Activated naive CD4-positive, alpha-beta T cell treated with Interleukin-2 at 50 U/mL for 16 hours (primary cell): ENCODE results near the gene SLC7A1.

Source experiments
- DNase-seq: peaks from one replicate; pipeline ENCODE4 v3.0.0-alpha.2; 2020

The SLC7A1 gene

DNA sequence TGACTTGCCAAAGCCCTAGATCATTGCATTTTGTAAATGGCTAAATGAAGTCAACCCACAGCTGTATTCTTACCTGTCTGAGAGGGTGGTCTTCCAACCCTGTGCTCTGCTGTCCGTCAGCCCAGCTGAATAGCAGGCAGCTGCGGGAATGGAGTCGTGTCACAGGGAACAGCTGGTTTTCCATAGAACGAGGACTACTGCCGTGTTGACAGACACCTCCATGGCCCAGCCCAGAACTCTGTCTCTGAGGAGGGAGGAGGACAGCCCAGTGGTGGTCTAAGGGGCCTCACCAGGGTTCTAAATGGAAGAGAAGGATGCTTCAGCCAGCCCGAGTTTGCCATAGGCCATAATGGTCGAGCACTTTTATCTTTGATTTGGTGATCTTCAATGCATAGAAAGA, 110.7 kb downstream of the SLC7A1 start:
- no peak for DNase-seq

DNA sequence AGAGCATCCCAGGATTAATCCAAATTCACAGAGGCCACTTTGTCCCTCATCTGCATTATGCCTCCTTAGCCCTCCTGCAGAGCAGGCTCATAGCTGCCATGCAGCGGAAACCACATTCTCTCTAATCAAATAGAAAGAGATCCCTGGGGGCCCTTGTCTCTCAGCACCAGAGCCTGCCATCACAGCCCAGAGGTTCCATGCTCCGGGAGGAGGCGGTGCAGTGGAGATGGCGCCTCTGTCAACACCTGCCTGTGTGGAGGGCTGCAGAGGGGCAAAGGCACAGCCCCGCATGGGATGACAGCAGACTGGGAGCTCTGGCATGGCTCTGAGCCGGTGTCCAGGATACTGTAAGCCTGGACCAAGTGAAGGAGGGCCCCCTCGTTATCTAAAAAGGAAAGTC, 111.3 kb downstream of the SLC7A1 start:
- no peak for DNase-seq

DNA sequence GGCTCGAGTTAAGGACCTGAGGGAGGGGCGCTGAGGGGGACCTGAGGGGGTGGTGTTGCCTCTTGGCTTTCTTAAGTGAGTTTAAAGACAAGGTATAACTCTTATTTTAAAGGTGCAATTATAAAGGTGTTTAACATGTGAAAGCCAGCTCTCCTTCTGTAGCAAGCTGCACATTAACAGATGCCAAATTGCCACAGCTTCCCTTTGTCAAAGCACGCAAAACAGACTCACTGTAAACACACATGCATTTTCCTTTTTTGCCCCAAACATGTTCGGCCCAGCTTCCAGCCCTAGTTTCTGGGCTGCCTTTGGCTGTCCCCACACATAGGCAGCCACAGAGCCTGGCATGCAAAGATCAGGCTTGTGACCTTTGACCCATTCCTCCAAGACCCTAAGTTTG, 111.9 kb downstream of the SLC7A1 start:
- DNase-seq = no peak

- DNase-seq = no peak
Measured at GRCh38 chr13:29483211-29483610, 112.3 kb downstream of the SLC7A1 start.

- no peak for DNase-seq
Measured at GRCh38 chr13:29482504-29482903, 113.0 kb downstream of the SLC7A1 start.

GRCh38 chr13:29481603-29482002, 113.9 kb downstream of the SLC7A1 start:
- no peak for DNase-seq

GRCh38 chr13:29480893-29481525, 114.5 kb downstream of the SLC7A1 start:
- no peak for DNase-seq

DNA sequence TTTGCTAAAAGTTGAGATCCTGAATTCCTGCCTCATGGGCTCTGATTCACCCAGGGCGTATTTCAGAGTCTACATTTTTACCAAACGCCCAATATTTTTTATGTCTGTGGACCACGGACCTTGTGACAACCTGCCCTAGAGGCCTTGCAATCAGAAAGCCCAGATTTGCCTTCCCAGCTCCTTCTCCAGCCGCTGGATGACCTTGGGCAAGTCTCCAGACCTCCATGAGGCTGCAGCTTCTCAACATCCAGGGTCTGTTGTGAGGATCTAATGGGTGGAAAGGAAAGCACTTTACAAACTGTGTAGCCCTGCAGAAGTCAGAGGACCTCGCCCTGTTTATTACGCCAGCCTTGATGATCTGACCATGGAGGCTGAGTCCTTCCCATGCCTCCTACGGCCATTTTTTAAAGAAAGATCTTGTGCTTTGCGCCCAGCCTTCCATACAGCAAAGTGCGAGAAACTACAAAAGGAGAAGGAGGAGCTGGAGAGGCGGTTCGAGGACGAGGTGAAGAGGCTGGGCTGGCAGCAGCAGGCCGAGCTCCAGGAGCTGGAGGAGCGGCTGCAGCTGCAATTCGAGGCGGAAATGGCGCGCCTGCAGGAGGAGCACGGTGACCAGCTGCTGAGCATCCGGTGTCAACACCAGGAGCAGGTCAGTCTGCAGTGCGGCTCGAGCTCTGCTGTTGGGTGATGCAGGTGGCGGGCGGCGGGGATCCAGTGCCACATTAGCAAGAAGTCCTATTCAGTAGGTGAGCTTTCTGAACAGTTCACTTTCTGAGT, 115.6 kb downstream of the SLC7A1 start:
- DNase-seq = no peak

DNA sequence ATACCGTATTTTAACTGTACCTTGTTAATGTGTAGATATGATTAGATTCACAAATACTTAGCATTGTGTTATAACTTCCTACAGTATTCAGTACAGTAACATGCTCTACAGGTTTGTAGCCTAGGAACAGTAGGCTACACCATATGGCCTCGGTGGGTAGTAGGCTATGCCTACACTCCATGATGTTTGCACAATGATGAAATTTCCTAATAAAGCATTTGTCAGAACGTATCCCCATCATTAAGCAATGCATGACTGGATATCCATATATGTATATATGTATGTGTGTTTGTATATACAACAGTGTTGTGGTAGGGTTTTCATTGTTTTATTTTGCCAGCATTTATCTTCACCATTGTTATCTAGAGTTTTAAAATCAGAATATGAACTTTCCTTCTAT, 119.4 kb downstream of the SLC7A1 start:
- DNase-seq = no peak

DNA sequence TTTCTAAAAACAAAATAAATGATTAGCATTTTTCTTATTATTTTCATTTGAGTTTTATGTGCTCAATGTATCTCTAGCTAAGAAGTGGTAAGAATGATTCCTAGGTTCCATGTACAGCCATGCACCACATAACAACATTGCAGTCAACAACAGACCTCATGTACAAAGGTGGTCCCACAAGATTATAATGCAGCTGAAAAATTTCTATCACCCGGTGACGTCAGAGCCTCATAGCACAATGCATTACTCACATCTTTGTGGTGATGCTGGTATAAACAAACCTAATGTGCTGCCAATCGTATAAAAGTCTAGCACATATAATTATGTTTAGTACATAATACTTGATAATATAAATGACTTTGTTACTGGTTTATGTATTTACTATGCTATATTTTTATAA, 120.5 kb downstream of the SLC7A1 start:
- DNase-seq = no peak

GRCh38 chr13:29473166-29473565, 122.3 kb downstream of the SLC7A1 start:
- DNase-seq = no peak

GRCh38 chr13:29472332-29472961, 123.0 kb downstream of the SLC7A1 start:
- peak; percentile 48 for DNase-seq

GRCh38 chr13:29471551-29471950, 123.9 kb downstream of the SLC7A1 start:
- no peak for DNase-seq

DNA sequence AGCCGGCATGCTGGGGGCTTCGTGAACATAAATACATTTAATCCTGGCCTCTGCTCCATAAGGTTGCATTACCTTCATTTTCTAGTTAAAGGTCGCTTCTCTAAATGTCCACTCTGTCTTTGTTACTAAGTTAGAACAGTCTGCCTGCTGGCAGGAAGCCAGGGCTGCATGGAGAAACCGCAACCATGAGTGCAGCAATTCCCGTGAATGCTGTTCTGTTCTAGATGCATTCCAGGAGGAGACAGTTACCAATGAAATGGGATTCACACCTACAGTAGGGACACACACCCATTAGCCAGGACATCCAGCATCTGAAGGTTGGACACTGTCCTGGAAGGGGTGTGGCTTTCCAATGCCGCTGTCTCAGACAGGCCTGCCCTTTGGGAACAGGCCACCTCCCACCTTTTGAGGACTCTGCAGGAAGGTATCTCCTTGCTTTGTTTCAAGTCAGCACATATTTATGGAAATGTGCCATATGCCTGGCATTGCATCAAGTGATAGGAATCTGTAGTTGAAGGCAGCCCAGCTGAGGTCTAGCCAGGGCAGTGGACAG, 129.7 kb downstream of the SLC7A1 start:
- DNase-seq = no peak

DNA sequence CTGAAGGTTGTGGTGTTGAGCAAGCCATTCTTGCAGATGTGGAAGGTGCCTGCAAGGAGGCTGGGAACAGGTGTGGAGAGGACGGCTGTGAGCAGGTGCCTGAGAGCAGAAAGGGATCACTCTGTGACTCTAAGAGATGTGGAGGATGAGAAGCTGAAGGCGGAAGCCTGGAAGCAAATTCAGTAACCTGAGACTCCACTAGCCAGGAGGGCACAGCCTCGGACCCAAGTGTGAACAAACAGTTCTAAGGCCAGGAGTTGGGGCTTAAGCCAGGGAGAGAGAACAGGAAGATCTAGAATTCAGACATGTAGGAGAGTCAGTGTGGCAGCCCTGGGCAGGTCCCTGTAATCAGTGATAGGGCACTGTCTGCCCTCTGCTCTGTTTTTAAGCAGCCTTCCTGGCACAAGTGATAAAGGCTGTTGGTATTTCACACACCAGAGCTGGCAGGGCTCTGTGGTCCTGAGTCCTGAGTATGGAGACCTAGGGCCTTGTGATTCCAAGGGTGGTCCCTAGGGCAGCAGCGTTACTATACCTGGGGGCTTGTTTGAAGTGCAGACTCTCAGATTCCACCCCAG, 131.3 kb downstream of the SLC7A1 start:
- DNase-seq = no peak

DNA sequence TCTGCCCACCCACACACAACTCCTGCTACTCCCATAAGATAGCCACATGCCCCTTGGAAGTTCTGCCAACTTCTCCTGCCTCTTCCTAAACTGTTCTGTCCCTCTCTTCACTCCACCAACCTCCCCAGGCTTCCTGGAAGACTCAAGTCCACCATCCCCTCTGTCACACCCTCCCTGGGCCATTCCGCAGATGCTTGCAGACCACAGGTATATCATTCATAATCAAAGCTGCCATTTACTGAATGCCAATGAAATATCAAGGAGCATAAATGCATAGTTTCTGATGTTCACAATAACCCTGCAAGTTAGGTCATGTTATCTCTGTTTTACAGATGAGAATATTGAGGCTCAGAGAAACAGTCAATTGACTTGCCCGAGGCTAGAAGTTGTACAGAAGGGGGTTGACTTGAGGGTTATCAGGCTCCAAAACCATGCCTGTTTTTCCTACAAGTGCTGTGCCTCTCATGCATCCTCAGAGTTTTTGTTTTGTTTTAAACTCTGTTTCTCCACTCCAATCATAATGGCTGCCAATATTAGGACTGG, 135.6 kb downstream of the SLC7A1 start:
- DNase-seq = no peak
